ENCODE data around the gene CISD1. TPM values are rescaled to one million over a fixed set of nuclear protein-coding genes. Genes with fewer than 3 reads are reported as not detected.

CISD1 gene
- total RNA-seq, 1 donor, result 1.3 TPM

GRCh38 chr10:58318346-58318745, 49.4 kb downstream of the CISD1 start:
- Histone ChIP-seq H3K27me3 (ENCODE audit: insufficient read depth, low read length) (peaks cover 4% of the 10 kb centered on the region), H3K9me3 (ENCODE audit: low read depth, low read length) (no peaks in the 10 kb centered on the region), H3K4me3 (ENCODE audit: low read length) (no peak overlapping the region), H3K4me1 (ENCODE audit: insufficient read depth, low read length) (peaks cover 12% of the 10 kb centered on the region)

- Histone ChIP-seq H3K27me3 (ENCODE audit: insufficient read depth, low read length) (peaks cover 4% of the 10 kb centered on the region), H3K4me1 (ENCODE audit: insufficient read depth, low read length) (peaks cover 14% of the 10 kb centered on the region), H3K4me3 (ENCODE audit: low read length) (no peak overlapping the region), H3K9me3 (ENCODE audit: low read depth, low read length) (no peaks in the 10 kb centered on the region)
These were observed 50.6 kb downstream of the CISD1 start for GRCh38 chr10:58319599-58319998.

GRCh38 chr10:58320351-58321049, 51.5 kb downstream of the CISD1 start:
- no peaks in the 10 kb centered on the region for H3K9me3 ChIP-seq (ENCODE audit: low read depth, low read length)
- H3K4me1 ChIP-seq (ENCODE audit: insufficient read depth, low read length), result peaks cover 14% of the 10 kb centered on the region
- H3K4me3 ChIP-seq (ENCODE audit: low read length), result no peak overlapping the region
- peaks cover 4% of the 10 kb centered on the region for H3K27me3 ChIP-seq (ENCODE audit: insufficient read depth, low read length)

GRCh38 chr10:58322072-58322834, 53.3 kb downstream of the CISD1 start:
- Histone ChIP-seq H3K4me3 (ENCODE audit: low read length) (no peak overlapping the region), H3K4me1 (ENCODE audit: insufficient read depth, low read length) (peaks cover 14% of the 10 kb centered on the region), H3K27me3 (ENCODE audit: insufficient read depth, low read length) (no peaks in the 10 kb centered on the region), H3K9me3 (ENCODE audit: low read depth, low read length) (no peaks in the 10 kb centered on the region)

- Histone ChIP-seq H3K9me3 (ENCODE audit: low read depth, low read length) (no peaks in the 10 kb centered on the region), H3K4me1 (ENCODE audit: insufficient read depth, low read length) (peaks cover 14% of the 10 kb centered on the region), H3K4me3 (ENCODE audit: low read length) (no peak overlapping the region), H3K27me3 (ENCODE audit: insufficient read depth, low read length) (no peaks in the 10 kb centered on the region)
These were observed 53.9 kb downstream of the CISD1 start for GRCh38 chr10:58322835-58323209.

GRCh38 chr10:58326967-58327381, 58.0 kb downstream of the CISD1 start:
- no peaks in the 10 kb centered on the region for H3K9me3 ChIP-seq (ENCODE audit: low read depth, low read length)
- H3K4me1 ChIP-seq (ENCODE audit: insufficient read depth, low read length), result peaks cover 36% of the 10 kb centered on the region
- no peak overlapping the region for H3K4me3 ChIP-seq (ENCODE audit: low read length)
- H3K27me3 ChIP-seq (ENCODE audit: insufficient read depth, low read length), result no peaks in the 10 kb centered on the region

GRCh38 chr10:58328233-58328632, 59.3 kb downstream of the CISD1 start:
- H3K4me1 ChIP-seq (ENCODE audit: insufficient read depth, low read length), result peaks cover 29% of the 10 kb centered on the region
- no peak overlapping the region for H3K4me3 ChIP-seq (ENCODE audit: low read length)
- H3K27me3 ChIP-seq (ENCODE audit: insufficient read depth, low read length), result no peaks in the 10 kb centered on the region
- H3K9me3 ChIP-seq (ENCODE audit: low read depth, low read length), result no peaks in the 10 kb centered on the region

- Histone ChIP-seq H3K4me3 (ENCODE audit: low read length) (no peak overlapping the region), H3K9me3 (ENCODE audit: low read depth, low read length) (no peaks in the 10 kb centered on the region), H3K27me3 (ENCODE audit: insufficient read depth, low read length) (no peaks in the 10 kb centered on the region), H3K4me1 (ENCODE audit: insufficient read depth, low read length) (peaks cover 32% of the 10 kb centered on the region)
These were observed 61.5 kb downstream of the CISD1 start for GRCh38 chr10:58330431-58330830.

GRCh38 chr10:58331646-58332045, 62.7 kb downstream of the CISD1 start:
- H3K9me3 ChIP-seq (ENCODE audit: low read depth, low read length), result no peaks in the 10 kb centered on the region
- no peak overlapping the region for H3K4me3 ChIP-seq (ENCODE audit: low read length)
- H3K4me1 ChIP-seq (ENCODE audit: insufficient read depth, low read length), result peaks cover 43% of the 10 kb centered on the region
- H3K27me3 ChIP-seq (ENCODE audit: insufficient read depth, low read length), result no peaks in the 10 kb centered on the region

- Histone ChIP-seq H3K9me3 (ENCODE audit: low read depth, low read length) (no peaks in the 10 kb centered on the region), H3K27me3 (ENCODE audit: insufficient read depth, low read length) (no peaks in the 10 kb centered on the region), H3K4me3 (ENCODE audit: low read length) (peak within 1 kb of the TSS; percentile 84), H3K4me1 (ENCODE audit: insufficient read depth, low read length) (peaks cover 56% of the 10 kb centered on the region)
These were observed 65.9 kb downstream of the CISD1 start, which contains the start of gene UBE2D1 for GRCh38 chr10:58334817-58335305. Gene UBE2D1, plus strand, starts transcription at chr10:58335006. Its CDS starts 196 bp downstream, at chr10:58335202.

- H3K4me1 ChIP-seq (ENCODE audit: insufficient read depth, low read length), result peaks cover 52% of the 10 kb centered on the region
- H3K9me3 ChIP-seq (ENCODE audit: low read depth, low read length), result no peaks in the 10 kb centered on the region
- peak overlapping the region; percentile 84 for H3K4me3 ChIP-seq (ENCODE audit: low read length)
- no peaks in the 10 kb centered on the region for H3K27me3 ChIP-seq (ENCODE audit: insufficient read depth, low read length)
These were observed 66.5 kb downstream of the CISD1 start for GRCh38 chr10:58335306-58336005.

GRCh38 chr10:58336242-58336641, 67.3 kb downstream of the CISD1 start:
- H3K27me3 ChIP-seq (ENCODE audit: insufficient read depth, low read length), result no peaks in the 10 kb centered on the region
- H3K4me3 ChIP-seq (ENCODE audit: low read length), result peak overlapping the region; percentile 84
- H3K9me3 ChIP-seq (ENCODE audit: low read depth, low read length), result no peaks in the 10 kb centered on the region
- H3K4me1 ChIP-seq (ENCODE audit: insufficient read depth, low read length), result peaks cover 44% of the 10 kb centered on the region
